HepG2 (cell line): ENCODE data around the gene SRCAP. TPM values are rescaled to one million over a fixed set of nuclear protein-coding genes. Genes with fewer than 3 reads are reported as not detected.

Source experiments
- AGO2 ChIP-seq: fragments of 200-400 bp; formaldehyde crosslinking; optimal IDR thresholded peaks from 2 replicates; pipeline ENCODE3; 2017; ENCODE audit warnings: mild to moderate bottlenecking, low read depth, low read length, moderate library complexity
- CC2D1A ChIP-seq: sonication (generic); formaldehyde crosslinking; IDR thresholded peaks from 2 replicates; pipeline ENCODE4 v1.8.1; 2023; ENCODE audit warnings: mild to moderate bottlenecking, missing genetic modification reagents
- FUBP1 ChIP-seq: sonication (generic); formaldehyde crosslinking; IDR thresholded peaks from 2 replicates; pipeline ENCODE4 v1.5.1; 2020; ENCODE audit warnings: missing genetic modification reagents, mild to moderate bottlenecking, borderline replicate concordance
- HNF4A ChIP-seq: sonication (generic); formaldehyde crosslinking; IDR thresholded peaks from 2 replicates; pipeline ENCODE4 v1.4.0; 2020; ENCODE audit warnings: missing genetic modification reagents
- HNRNPLL ChIP-seq: fragments of 200-400 bp; formaldehyde crosslinking; IDR thresholded peaks from 2 replicates; pipeline ENCODE4 v1.6.1; 2017; ENCODE audit warnings: mild to moderate bottlenecking, low read depth, low read length; ENCODE audit not compliant: poor library complexity, severe bottlenecking
- MATR3 ChIP-seq: sonication (generic); formaldehyde crosslinking; IDR thresholded peaks from 2 replicates; pipeline ENCODE4 v1.4.0; 2020; ENCODE audit warnings: missing genetic modification reagents
- MEIS1 ChIP-seq: sonication (generic); formaldehyde crosslinking; IDR thresholded peaks from 2 replicates; pipeline ENCODE4 v1.9.0; 2021; ENCODE audit warnings: mild to moderate bottlenecking, missing genetic modification reagents, moderate library complexity, borderline replicate concordance
- NCOA1 ChIP-seq: sonication (generic); formaldehyde crosslinking; IDR thresholded peaks from 2 replicates; pipeline ENCODE4 v1.9.0; 2021; ENCODE audit warnings: missing genetic modification reagents
- NPAS2 ChIP-seq: sonication (generic); formaldehyde crosslinking; IDR thresholded peaks from 2 replicates; pipeline ENCODE4 v1.8.0; 2022; ENCODE audit warnings: mild to moderate bottlenecking, missing genetic modification reagents, borderline replicate concordance
- POGZ ChIP-seq: sonication (generic); formaldehyde crosslinking; IDR thresholded peaks from 2 replicates; pipeline ENCODE4 v1.4.0; 2020; ENCODE audit warnings: mild to moderate bottlenecking, missing genetic modification reagents
- SAP130 ChIP-seq: IDR thresholded peaks from 2 replicates; pipeline ENCODE4 v1.6.1; 2016; ENCODE audit warnings: low read depth
- SMC3 ChIP-seq: IDR thresholded peaks from 2 replicates; pipeline ENCODE4 v1.6.1; 2011; ENCODE audit warnings: low read length, improper control_type of control experiment
- TBX3 ChIP-seq: fragments of 450-650 bp; IDR thresholded peaks from 2 replicates; pipeline ENCODE4 v1.6.1; 2017; ENCODE audit warnings: antibody characterized with exemption, mild to moderate bottlenecking, inconsistent platforms, borderline replicate concordance
- ZBTB20 ChIP-seq: sonication (generic); formaldehyde crosslinking; IDR thresholded peaks from 2 replicates; pipeline ENCODE4 v1.8.1; 2023; ENCODE audit warnings: missing genetic modification reagents, low read depth, mild to moderate bottlenecking, borderline replicate concordance
- ZKSCAN1 ChIP-seq: fragments of 150-350 bp; IDR thresholded peaks from 2 replicates; pipeline ENCODE4 v1.6.1; 2014; ENCODE audit warnings: low read length
- ZNF496 ChIP-seq: sonication (generic); formaldehyde crosslinking; IDR thresholded peaks from 2 replicates; pipeline ENCODE4 v1.8.1; 2023; ENCODE audit warnings: mild to moderate bottlenecking, moderate library complexity, missing genetic modification reagents; ENCODE audit not compliant: insufficient replicate concordance
- ZNF629 ChIP-seq: sonication (generic); formaldehyde crosslinking; conservative IDR thresholded peaks from 2 replicates; pipeline ENCODE4 v1.5.0; 2020; ENCODE audit warnings: missing genetic modification reagents
- polyA plus RNA-seq, 8 experiments: library from polyadenylated mRNA; depleted of rRNA in 3 of 8; stranded (reverse) in 7 of 8; unstranded in 1 of 8; fragments of >200 nt; fragmentation: Illumina TruSeq in 4 of 8; extraction: Trizol in 4 of 8; gene quantifications; 2 replicates each; pipeline versions ENCODE4 v1.2.1 to v1.2.3, GENCODE V29; 2011 to 2016; ENCODE audit warnings: low read depth in 4 of 8, missing spikeins in 1 of 8, mixed read lengths in 1 of 8; ENCODE audit not compliant: insufficient read depth in 1 of 8
- total RNA-seq, 5 experiments: library from RNA; depleted of rRNA; stranded (reverse); fragments of >200 nt; fragmentation: Illumina TruSeq; extraction: Trizol; gene quantifications; 2 replicates each; pipeline ENCODE4 v1.2.3, GENCODE V29; 2016; ENCODE audit warnings: low read depth in 1 of 5
- TF ChIP-seq, protein P1 (sequence below), 2 experiments: fragments of 450-650 bp in 1 of 2; sonication (generic) in 1 of 2; formaldehyde crosslinking in 1 of 2; IDR thresholded peaks; 2 replicates each; pipeline versions ENCODE4 v1.6.1 to v1.8.0; 2016 to 2022; ENCODE audit warnings: antibody characterized with exemption in 1 of 2, mild to moderate bottlenecking in 1 of 2, missing genetic modification reagents in 1 of 2

SRCAP gene
- total and polyA plus RNA-seq, 2 of the 13 experiments (the other 11 are each of a cell fraction or from before 2014, with no cell fraction given) = 4.9 to 9.0 TPM

- TF ChIP-seq, protein P1, sequence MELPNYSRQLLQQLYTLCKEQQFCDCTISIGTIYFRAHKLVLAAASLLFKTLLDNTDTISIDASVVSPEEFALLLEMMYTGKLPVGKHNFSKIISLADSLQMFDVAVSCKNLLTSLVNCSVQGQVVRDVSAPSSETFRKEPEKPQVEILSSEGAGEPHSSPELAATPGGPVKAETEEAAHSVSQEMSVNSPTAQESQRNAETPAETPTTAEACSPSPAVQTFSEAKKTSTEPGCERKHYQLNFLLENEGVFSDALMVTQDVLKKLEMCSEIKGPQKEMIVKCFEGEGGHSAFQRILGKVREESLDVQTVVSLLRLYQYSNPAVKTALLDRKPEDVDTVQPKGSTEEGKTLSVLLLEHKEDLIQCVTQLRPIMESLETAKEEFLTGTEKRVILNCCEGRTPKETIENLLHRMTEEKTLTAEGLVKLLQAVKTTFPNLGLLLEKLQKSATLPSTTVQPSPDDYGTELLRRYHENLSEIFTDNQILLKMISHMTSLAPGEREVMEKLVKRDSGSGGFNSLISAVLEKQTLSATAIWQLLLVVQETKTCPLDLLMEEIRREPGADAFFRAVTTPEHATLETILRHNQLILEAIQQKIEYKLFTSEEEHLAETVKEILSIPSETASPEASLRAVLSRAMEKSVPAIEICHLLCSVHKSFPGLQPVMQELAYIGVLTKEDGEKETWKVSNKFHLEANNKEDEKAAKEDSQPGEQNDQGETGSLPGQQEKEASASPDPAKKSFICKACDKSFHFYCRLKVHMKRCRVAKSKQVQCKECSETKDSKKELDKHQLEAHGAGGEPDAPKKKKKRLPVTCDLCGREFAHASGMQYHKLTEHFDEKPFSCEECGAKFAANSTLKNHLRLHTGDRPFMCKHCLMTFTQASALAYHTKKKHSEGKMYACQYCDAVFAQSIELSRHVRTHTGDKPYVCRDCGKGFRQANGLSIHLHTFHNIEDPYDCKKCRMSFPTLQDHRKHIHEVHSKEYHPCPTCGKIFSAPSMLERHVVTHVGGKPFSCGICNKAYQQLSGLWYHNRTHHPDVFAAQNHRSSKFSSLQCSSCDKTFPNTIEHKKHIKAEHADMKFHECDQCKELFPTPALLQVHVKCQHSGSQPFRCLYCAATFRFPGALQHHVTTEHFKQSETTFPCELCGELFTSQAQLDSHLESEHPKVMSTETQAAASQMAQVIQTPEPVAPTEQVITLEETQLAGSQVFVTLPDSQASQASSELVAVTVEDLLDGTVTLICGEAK (IDR thresholded peaks at IDR 0.05) = no peak
- TF ChIP-seq, protein P1 (CRISPR knock-in tag; IDR thresholded peaks at IDR 0.05) = peak; percentile 91
- TF ChIP-seq MEIS1 (CRISPR knock-in tag) (peak; percentile 87), NCOA1 (peak; percentile 99), POGZ (CRISPR knock-in tag) (0 out of 2 replicates have a peak, but pooled peaks have one; percentile 11), SMC3 (no peak), HNRNPLL (peak; percentile 87), AGO2 (peak; percentile 100), ZBTB20 (CRISPR knock-in tag) (no peak; the same call in 1 of the 2 replicates), ZNF629 (CRISPR knock-in tag) (no peak), SAP130 (CRISPR knock-in tag) (peak; percentile 90), TBX3 (no peak; the same call in 1 of the 2 replicates), NPAS2 (CRISPR knock-in tag) (no peak; the same call in 1 of the 2 replicates), ZNF496 (no peak), HNF4A (CRISPR knock-in tag) (peak; percentile 61), FUBP1 (CRISPR knock-in tag) (peak; percentile 10; the same call in 1 of the 2 replicates), ZKSCAN1 (no peak), CC2D1A (CRISPR knock-in tag) (no peak), MATR3 (CRISPR knock-in tag) (0 out of 2 replicates have a peak, but pooled peaks have one; percentile 9)
Measured at GRCh38 chr16:30775392-30776188, 76.6 kb downstream of the SRCAP start (continued).
